ENCODE data around the gene ATXN7L2.
A peak's percentile ranks its signal among the peaks of the same experiment; 100 is the strongest.

ATXN7L2 gene

GRCh38 chr1:109522026-109522425, 38.3 kb downstream of the ATXN7L2 start:
- H3K4me3 ChIP-seq (ENCODE audit: control insufficient read depth, low read depth, low read length): no peak overlapping the region
- no peak for DNase-seq (ENCODE audit: low read depth)
- TF ChIP-seq CTCF (conservative IDR thresholded peaks at IDR 0.05; ENCODE audit: control insufficient read depth, insufficient read depth, low read depth, low read length): no peak

- no peak for TF ChIP-seq CTCF (conservative IDR thresholded peaks at IDR 0.05; ENCODE audit: control insufficient read depth, insufficient read depth, low read depth, low read length)
- no peak overlapping the region for H3K4me3 ChIP-seq (ENCODE audit: control insufficient read depth, low read depth, low read length)
- DNase-seq (ENCODE audit: low read depth): peak; percentile 42
Observed at GRCh38 chr1:109523706-109524105, 40.0 kb downstream of the ATXN7L2 start.

- TF ChIP-seq CTCF (conservative IDR thresholded peaks at IDR 0.05; ENCODE audit: control insufficient read depth, insufficient read depth, low read depth, low read length): no peak
- DNase-seq (ENCODE audit: low read depth): no peak
- no peak overlapping the region for H3K4me3 ChIP-seq (ENCODE audit: control insufficient read depth, low read depth, low read length)
Observed at GRCh38 chr1:109527098-109527811, 43.5 kb downstream of the ATXN7L2 start.

GRCh38 chr1:109527846-109528695, 44.4 kb downstream of the ATXN7L2 start:
- no peak for DNase-seq (ENCODE audit: low read depth)
- TF ChIP-seq CTCF (conservative IDR thresholded peaks at IDR 0.05; ENCODE audit: control insufficient read depth, insufficient read depth, low read depth, low read length): no peak
- H3K4me3 ChIP-seq (ENCODE audit: control insufficient read depth, low read depth, low read length): no peak overlapping the region

GRCh38 chr1:109528712-109529111, 45.0 kb downstream of the ATXN7L2 start:
- peak; percentile 33 for DNase-seq (ENCODE audit: low read depth)
- no peak for TF ChIP-seq CTCF (conservative IDR thresholded peaks at IDR 0.05; ENCODE audit: control insufficient read depth, insufficient read depth, low read depth, low read length)
- H3K4me3 ChIP-seq (ENCODE audit: control insufficient read depth, low read depth, low read length): no peak overlapping the region

GRCh38 chr1:109529881-109530456, 46.3 kb downstream of the ATXN7L2 start:
- no peak for TF ChIP-seq CTCF (conservative IDR thresholded peaks at IDR 0.05; ENCODE audit: control insufficient read depth, insufficient read depth, low read depth, low read length)
- no peak for DNase-seq (ENCODE audit: low read depth)
- H3K4me3 ChIP-seq (ENCODE audit: control insufficient read depth, low read depth, low read length): no peak overlapping the region

Data from fibroblast of mammary gland (primary cell).